Transverse colon (tissue), 4 donors: Measurements from ENCODE around the gene ALG6.

ENCODE experiments used
- POLR2A ChIP-seq: fragments of 450-650 bp; IDR thresholded peaks from one replicate; pipeline ENCODE4 v1.6.1; 2016; ENCODE audit warnings: antibody characterized with exemption, mild to moderate bottlenecking, moderate library complexity
- POLR2AphosphoS5 ChIP-seq, 3 donors: sonication (generic); formaldehyde crosslinking; IDR thresholded peaks; one replicate each; pipeline ENCODE4 v1.6.1; 2016; ENCODE audit warnings: antibody characterized with exemption in 3 of 3
- TF ChIP-seq, protein P1 (sequence below), 5 experiments: fragments of 200-600 bp in 3 of 5; fragments of 450-650 bp in 2 of 5; sonication (generic) in 3 of 5; IDR thresholded peaks; 1 replicate in 2 of 5; 2 replicates in 3 of 5; pipeline ENCODE4 v1.5.1; 2016 to 2017; ENCODE audit warnings: antibody characterized with exemption in 5 of 5, inconsistent platforms in 3 of 5, mild to moderate bottlenecking in 2 of 5, moderate library complexity in 1 of 5

DNA sequence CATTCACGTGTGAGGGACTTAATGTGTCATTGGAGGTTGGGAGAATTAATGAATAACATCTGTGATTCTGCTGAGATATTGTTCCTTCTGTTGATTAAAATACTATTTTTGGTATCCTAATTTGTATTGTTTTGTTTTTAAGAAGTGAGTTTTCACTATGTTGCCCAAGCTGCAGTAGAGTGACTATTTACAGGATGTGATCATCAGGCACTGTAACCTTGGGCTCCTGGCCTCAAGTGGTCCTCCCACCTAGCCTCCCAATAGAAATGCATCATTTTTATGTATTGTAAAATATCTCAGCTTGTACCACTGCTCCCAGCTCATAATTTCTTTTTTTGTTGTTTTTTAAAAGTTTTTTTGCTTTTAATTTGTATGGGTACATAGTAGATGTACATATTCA lies 14.3 kb downstream of the ALG6 start:
- TF ChIP-seq, protein P1, sequence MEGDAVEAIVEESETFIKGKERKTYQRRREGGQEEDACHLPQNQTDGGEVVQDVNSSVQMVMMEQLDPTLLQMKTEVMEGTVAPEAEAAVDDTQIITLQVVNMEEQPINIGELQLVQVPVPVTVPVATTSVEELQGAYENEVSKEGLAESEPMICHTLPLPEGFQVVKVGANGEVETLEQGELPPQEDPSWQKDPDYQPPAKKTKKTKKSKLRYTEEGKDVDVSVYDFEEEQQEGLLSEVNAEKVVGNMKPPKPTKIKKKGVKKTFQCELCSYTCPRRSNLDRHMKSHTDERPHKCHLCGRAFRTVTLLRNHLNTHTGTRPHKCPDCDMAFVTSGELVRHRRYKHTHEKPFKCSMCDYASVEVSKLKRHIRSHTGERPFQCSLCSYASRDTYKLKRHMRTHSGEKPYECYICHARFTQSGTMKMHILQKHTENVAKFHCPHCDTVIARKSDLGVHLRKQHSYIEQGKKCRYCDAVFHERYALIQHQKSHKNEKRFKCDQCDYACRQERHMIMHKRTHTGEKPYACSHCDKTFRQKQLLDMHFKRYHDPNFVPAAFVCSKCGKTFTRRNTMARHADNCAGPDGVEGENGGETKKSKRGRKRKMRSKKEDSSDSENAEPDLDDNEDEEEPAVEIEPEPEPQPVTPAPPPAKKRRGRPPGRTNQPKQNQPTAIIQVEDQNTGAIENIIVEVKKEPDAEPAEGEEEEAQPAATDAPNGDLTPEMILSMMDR (IDR thresholded peaks at IDR 0.05), result no peak
- TF ChIP-seq POLR2A (no peak), POLR2AphosphoS5 (IDR thresholded peaks at IDR 0.05) (no peak)
